HuH-7.5 (cell line): ENCODE data around the gene FYN.

ENCODE experiments used
- DNase-seq: peaks from one replicate; pipeline ENCODE4 v3.0.0; 2011; ENCODE audit warnings: low spot score

FYN gene

GRCh38 chr6:111747829-111748228 is 125.4 kb downstream of the FYN start:
- no peak for DNase-seq

GRCh38 chr6:111747396-111747795 is 125.9 kb downstream of the FYN start:
- no peak for DNase-seq

- no peak for DNase-seq
Measured at GRCh38 chr6:111746983-111747382, 126.3 kb downstream of the FYN start.

GRCh38 chr6:111745636-111746035 is 127.6 kb downstream of the FYN start:
- DNase-seq, result no peak

- DNase-seq, result no peak
Measured at GRCh38 chr6:111745186-111745585, 128.1 kb downstream of the FYN start.

- no peak for DNase-seq
Measured at GRCh38 chr6:111743862-111744692, 129.2 kb downstream of the FYN start.

- no peak for DNase-seq
Measured at GRCh38 chr6:111743360-111743759, 129.9 kb downstream of the FYN start.

GRCh38 chr6:111741177-111741952 is 131.9 kb downstream of the FYN start:
- no peak for DNase-seq

GRCh38 chr6:111740506-111740905 is 132.7 kb downstream of the FYN start:
- DNase-seq, result no peak

GRCh38 chr6:111739257-111739696 is 134.0 kb downstream of the FYN start:
- no peak for DNase-seq

GRCh38 chr6:111738631-111739030 is 134.6 kb downstream of the FYN start:
- no peak for DNase-seq

GRCh38 chr6:111738156-111738555 is 135.1 kb downstream of the FYN start:
- no peak for DNase-seq

- no peak for DNase-seq
Measured at GRCh38 chr6:111737065-111737521, 136.2 kb downstream of the FYN start.

- no peak for DNase-seq
Measured at GRCh38 chr6:111736005-111736608, 137.1 kb downstream of the FYN start.

- no peak for DNase-seq
Measured at GRCh38 chr6:111734068-111735061, 138.9 kb downstream of the FYN start.

GRCh38 chr6:111732390-111732789 is 140.9 kb downstream of the FYN start:
- no peak for DNase-seq

- DNase-seq, result no peak
Measured at GRCh38 chr6:111731456-111732195, 141.6 kb downstream of the FYN start.

GRCh38 chr6:111730864-111731263 is 142.4 kb downstream of the FYN start:
- no peak for DNase-seq

- no peak for DNase-seq
Measured at GRCh38 chr6:111727802-111728201, 145.4 kb downstream of the FYN start.

- DNase-seq, result no peak
Measured at GRCh38 chr6:111727041-111727440, 146.2 kb downstream of the FYN start.
